Stimulated activated CD4-positive, alpha-beta T cell treated with anti-CD3 and anti-CD28 coated beads, Interleukin-1b, Interleukin-23, amount 100 ng/mL, for 1 hour (primary cell): ENCODE measurements around the gene BEAN1.
"Not testable (repeated sequence)": the region's sequence is repeated elsewhere in the genome, so short reads cannot be mapped to it uniquely, and the experiment has no call there.

ENCODE experiments used
- DNase-seq, 2 donors: peaks; one replicate each; pipeline ENCODE4 v3.0.0-alpha.2; 2020; ENCODE audit warnings: low read depth in 2 of 2

Gene BEAN1

GRCh38 chr16:66486199-66486772, 59.2 kb downstream of the BEAN1 start:
- DNase-seq: no peak

- DNase-seq: no peak
These were observed 59.9 kb downstream of the BEAN1 start for GRCh38 chr16:66486773-66487579.

- DNase-seq: no peak
These were observed 60.6 kb downstream of the BEAN1 start for GRCh38 chr16:66487580-66488275.

GRCh38 chr16:66488505-66488904, 61.4 kb downstream of the BEAN1 start:
- DNase-seq: no peak

GRCh38 chr16:66489385-66489784, 62.3 kb downstream of the BEAN1 start:
- no peak for DNase-seq

- no peak for DNase-seq
These were observed 62.7 kb downstream of the BEAN1 start for GRCh38 chr16:66489818-66490217.

- DNase-seq: no peak
These were observed 64.0 kb downstream of the BEAN1 start for GRCh38 chr16:66490774-66491715.

GRCh38 chr16:66491716-66492064, 64.6 kb downstream of the BEAN1 start:
- DNase-seq: no peak

- DNase-seq: no peak
These were observed 66.7 kb downstream of the BEAN1 start for GRCh38 chr16:66493490-66494401.

- no peak for DNase-seq
These were observed 67.8 kb downstream of the BEAN1 start for GRCh38 chr16:66494916-66495315.

- DNase-seq: no peak
These were observed 68.3 kb downstream of the BEAN1 start for GRCh38 chr16:66495440-66495839.

- DNase-seq: not testable (repeated sequence)
These were observed 69.1 kb downstream of the BEAN1 start for GRCh38 chr16:66496226-66496625.

- not testable (repeated sequence) for DNase-seq
These were observed 70.8 kb downstream of the BEAN1 start for GRCh38 chr16:66497921-66498320.

- DNase-seq: not testable (repeated sequence)
These were observed 74.5 kb downstream of the BEAN1 start for GRCh38 chr16:66501563-66501962.

GRCh38 chr16:66502020-66502913, 75.2 kb downstream of the BEAN1 start:
- DNase-seq: no peak

GRCh38 chr16:66503030-66503429, 75.9 kb downstream of the BEAN1 start:
- DNase-seq: no peak

- DNase-seq: no peak
These were observed 76.5 kb downstream of the BEAN1 start for GRCh38 chr16:66503612-66504011.

- DNase-seq: no peak
These were observed 80.7 kb downstream of the BEAN1 start for GRCh38 chr16:66507731-66508239.

GRCh38 chr16:66508248-66508913, 81.3 kb downstream of the BEAN1 start:
- DNase-seq: no peak
